ENCODE data around the gene PTP4A1.

Gene PTP4A1

DNA sequence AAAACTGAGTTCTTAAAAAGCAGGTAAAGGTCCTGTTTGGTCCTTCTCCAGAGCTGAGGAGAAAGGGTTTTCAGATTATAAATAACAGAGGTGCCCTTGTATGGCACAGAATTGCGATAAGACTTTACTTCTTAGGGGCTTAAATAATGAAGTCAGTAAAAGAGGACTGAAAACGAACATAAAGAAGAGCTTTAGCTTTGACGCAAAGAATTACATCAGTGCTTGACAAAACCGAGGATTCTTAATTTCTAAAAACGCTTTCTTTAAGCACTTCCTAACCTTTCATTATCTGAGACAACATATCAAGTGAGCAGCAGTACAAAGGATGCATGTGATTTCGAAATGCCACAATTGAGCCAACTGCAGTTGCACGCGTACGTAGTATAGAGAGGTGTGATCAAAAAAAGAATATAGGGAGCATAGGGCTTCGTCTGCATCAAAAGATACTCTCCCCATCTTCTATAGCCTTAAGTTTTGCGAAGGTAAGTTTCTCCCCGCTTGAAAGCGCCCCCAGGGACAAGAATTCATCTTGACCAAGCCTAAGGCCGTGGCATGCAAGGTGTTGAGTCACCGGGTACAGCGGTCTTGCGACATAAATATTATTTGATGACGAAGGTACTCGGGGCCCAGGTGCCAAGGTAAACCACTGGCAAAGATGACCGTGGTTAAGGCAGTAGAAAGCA, 778 bp upstream of the PTP4A1 start:
- no peak for TF ChIP-seq TCF12 (IDR thresholded peaks at IDR 0.05; ENCODE audit: low read depth)
- no peak for TF ChIP-seq FOXM1 (IDR thresholded peaks at IDR 0.05; ENCODE audit: borderline replicate concordance, low read depth)
- TF ChIP-seq, protein P1, sequence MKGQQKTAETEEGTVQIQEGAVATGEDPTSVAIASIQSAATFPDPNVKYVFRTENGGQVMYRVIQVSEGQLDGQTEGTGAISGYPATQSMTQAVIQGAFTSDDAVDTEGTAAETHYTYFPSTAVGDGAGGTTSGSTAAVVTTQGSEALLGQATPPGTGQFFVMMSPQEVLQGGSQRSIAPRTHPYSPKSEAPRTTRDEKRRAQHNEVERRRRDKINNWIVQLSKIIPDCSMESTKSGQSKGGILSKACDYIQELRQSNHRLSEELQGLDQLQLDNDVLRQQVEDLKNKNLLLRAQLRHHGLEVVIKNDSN (IDR thresholded peaks at IDR 0.05) = no peak
- TF ChIP-seq EP300 (IDR thresholded peaks at IDR 0.05; ENCODE audit: borderline replicate concordance) = no peak; the same call in 1 of the 2 replicates
- TF ChIP-seq, protein P2, sequence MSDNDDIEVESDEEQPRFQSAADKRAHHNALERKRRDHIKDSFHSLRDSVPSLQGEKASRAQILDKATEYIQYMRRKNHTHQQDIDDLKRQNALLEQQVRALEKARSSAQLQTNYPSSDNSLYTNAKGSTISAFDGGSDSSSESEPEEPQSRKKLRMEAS (IDR thresholded peaks at IDR 0.05) = no peak
- TF ChIP-seq NFIC (IDR thresholded peaks at IDR 0.05) = no peak
- TF ChIP-seq, protein P3, sequence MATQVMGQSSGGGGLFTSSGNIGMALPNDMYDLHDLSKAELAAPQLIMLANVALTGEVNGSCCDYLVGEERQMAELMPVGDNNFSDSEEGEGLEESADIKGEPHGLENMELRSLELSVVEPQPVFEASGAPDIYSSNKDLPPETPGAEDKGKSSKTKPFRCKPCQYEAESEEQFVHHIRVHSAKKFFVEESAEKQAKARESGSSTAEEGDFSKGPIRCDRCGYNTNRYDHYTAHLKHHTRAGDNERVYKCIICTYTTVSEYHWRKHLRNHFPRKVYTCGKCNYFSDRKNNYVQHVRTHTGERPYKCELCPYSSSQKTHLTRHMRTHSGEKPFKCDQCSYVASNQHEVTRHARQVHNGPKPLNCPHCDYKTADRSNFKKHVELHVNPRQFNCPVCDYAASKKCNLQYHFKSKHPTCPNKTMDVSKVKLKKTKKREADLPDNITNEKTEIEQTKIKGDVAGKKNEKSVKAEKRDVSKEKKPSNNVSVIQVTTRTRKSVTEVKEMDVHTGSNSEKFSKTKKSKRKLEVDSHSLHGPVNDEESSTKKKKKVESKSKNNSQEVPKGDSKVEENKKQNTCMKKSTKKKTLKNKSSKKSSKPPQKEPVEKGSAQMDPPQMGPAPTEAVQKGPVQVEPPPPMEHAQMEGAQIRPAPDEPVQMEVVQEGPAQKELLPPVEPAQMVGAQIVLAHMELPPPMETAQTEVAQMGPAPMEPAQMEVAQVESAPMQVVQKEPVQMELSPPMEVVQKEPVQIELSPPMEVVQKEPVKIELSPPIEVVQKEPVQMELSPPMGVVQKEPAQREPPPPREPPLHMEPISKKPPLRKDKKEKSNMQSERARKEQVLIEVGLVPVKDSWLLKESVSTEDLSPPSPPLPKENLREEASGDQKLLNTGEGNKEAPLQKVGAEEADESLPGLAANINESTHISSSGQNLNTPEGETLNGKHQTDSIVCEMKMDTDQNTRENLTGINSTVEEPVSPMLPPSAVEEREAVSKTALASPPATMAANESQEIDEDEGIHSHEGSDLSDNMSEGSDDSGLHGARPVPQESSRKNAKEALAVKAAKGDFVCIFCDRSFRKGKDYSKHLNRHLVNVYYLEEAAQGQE (IDR thresholded peaks at IDR 0.05; ENCODE audit: low read depth) = no peak
- peak; percentile 73; the same call in 1 of the 2 replicates for TF ChIP-seq CEBPB (IDR thresholded peaks at IDR 0.05)

DNA sequence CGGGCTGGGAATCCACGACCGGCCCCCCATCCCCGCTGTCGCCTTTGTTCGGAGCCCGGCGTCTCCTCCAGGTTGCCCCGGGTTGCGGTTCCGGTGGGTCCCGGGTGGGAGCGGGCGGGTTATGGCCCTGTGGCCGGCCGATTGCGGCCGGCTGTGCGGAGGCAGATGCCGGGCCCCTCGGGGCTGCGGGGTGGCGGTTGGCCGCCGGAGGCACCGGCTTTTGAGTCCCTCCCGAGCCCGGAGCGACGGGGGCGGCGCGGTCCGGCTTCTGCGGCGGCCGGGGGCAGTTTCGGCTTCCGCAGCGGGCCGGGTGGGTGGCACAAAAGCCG, 431 bp downstream of the PTP4A1 start:
- TF ChIP-seq CREB1 (IDR thresholded peaks at IDR 0.05; ENCODE audit: low read depth) = no peak
- no peak for TF ChIP-seq NFIC (IDR thresholded peaks at IDR 0.05)
- TF ChIP-seq EP300 (IDR thresholded peaks at IDR 0.05; ENCODE audit: borderline replicate concordance) = no peak
- TF ChIP-seq ZBTB7A (IDR thresholded peaks at IDR 0.05; ENCODE audit: low read depth) = no peak
- TF ChIP-seq FOXM1 (IDR thresholded peaks at IDR 0.05; ENCODE audit: borderline replicate concordance, low read depth) = no peak
- no peak for TF ChIP-seq TCF12 (IDR thresholded peaks at IDR 0.05; ENCODE audit: low read depth)
- TF ChIP-seq, protein P1 (IDR thresholded peaks at IDR 0.05) = no peak
- TF ChIP-seq, protein P2 (IDR thresholded peaks at IDR 0.05) = no peak
- no peak for TF ChIP-seq TAF1 (IDR thresholded peaks at IDR 0.05; ENCODE audit: low read depth)
- TF ChIP-seq YY1 (IDR thresholded peaks at IDR 0.05; ENCODE audit: low read depth) = no peak
- no peak for TF ChIP-seq RAD21 (IDR thresholded peaks at IDR 0.05; ENCODE audit: low read depth)
- no peak for TF ChIP-seq TEAD4 (IDR thresholded peaks at IDR 0.05)
- TF ChIP-seq, protein P3 (IDR thresholded peaks at IDR 0.05; ENCODE audit: low read depth) = no peak
- TF ChIP-seq EGR1 (IDR thresholded peaks at IDR 0.05) = no peak
- TF ChIP-seq CEBPB (IDR thresholded peaks at IDR 0.05) = no peak

DNA sequence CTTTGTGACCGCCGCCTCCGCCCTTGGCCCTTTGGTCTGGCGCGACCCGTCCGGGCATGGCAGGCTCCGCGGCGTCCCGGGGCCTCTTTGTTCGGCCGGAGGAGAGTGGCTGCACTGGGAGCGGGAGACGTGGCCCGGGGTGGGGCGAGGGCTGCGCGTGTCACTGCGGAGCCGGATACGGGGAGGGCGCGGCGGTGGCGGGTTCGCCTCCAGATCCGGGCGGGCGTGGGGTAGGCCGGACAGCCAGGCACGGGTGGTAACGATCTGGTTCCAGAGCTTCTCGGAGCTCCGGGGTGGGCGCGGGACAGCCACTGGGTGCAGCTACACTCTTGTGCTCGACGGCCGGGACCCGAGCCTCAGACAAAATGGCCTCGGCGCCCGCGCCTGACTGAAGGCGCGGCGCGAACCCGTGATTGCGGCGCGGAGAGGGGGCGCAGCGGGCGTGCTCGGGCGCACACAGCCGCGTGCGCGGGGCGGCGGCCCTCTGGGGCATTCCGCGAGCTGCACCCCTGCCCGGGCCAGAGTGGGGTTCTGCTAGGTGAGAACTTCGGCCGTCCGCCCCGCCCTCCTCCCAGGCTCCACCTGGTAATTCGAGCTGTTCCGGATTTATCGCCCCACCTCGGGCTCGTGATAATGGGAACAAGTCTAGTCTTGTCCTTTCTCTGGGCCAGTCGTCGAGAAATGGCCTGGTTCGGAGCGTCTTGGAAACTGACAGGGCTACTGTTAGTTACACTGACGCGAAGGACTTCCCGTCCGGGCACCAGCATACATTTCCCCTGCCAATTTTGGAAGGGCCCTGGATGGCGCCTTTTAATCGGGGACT, 1.0 kb downstream of the PTP4A1 start:
- TF ChIP-seq CEBPB (IDR thresholded peaks at IDR 0.05) (no peak), TEAD4 (IDR thresholded peaks at IDR 0.05) (0 out of 2 replicates have a peak, but pooled peaks have one; percentile 16), TAF1 (IDR thresholded peaks at IDR 0.05; ENCODE audit: low read depth) (peak; percentile 77), YY1 (IDR thresholded peaks at IDR 0.05; ENCODE audit: low read depth) (peak; percentile 11; the same call in 1 of the 2 replicates), CREB1 (IDR thresholded peaks at IDR 0.05; ENCODE audit: low read depth) (no peak), TCF12 (IDR thresholded peaks at IDR 0.05; ENCODE audit: low read depth) (0 out of 2 replicates have a peak, but pooled peaks have one; percentile 35)
- TF ChIP-seq, protein P2 (IDR thresholded peaks at IDR 0.05) = peak; percentile 83
- TF ChIP-seq, protein P3 (IDR thresholded peaks at IDR 0.05; ENCODE audit: low read depth) = no peak
- TF ChIP-seq, protein P1 (IDR thresholded peaks at IDR 0.05) = peak; percentile 8; the same call in 1 of the 2 replicates
